ENCODE data around the gene PLCD3.

The PLCD3 gene

GRCh38 chr17:45073414-45074070 is 58.8 kb downstream of the PLCD3 start:
- no peak for DNase-seq (ENCODE audit: low read depth, low spot score)

- no peak for DNase-seq (ENCODE audit: low read depth, low spot score)
These were observed 61.5 kb downstream of the PLCD3 start for GRCh38 chr17:45070809-45071208.

GRCh38 chr17:45070001-45070400 is 62.3 kb downstream of the PLCD3 start:
- DNase-seq (ENCODE audit: low read depth, low spot score), result no peak

GRCh38 chr17:45067637-45068036 is 64.7 kb downstream of the PLCD3 start:
- no peak for DNase-seq (ENCODE audit: low read depth, low spot score)

- no peak for DNase-seq (ENCODE audit: low read depth, low spot score)
These were observed 69.1 kb downstream of the PLCD3 start for GRCh38 chr17:45063198-45063597.

GRCh38 chr17:45061606-45062205 is 70.6 kb downstream of the PLCD3 start:
- no peak for DNase-seq (ENCODE audit: low read depth, low spot score)

GRCh38 chr17:45060797-45061605 is 71.3 kb downstream of the PLCD3 start, which contains the start of gene NMT1:
Gene NMT1 (plus strand): TSS chr17:45061317. CDS start chr17:45061330, 13 bp downstream.
- peak; percentile 96 for DNase-seq (ENCODE audit: low read depth, low spot score)

GRCh38 chr17:45060382-45060796 is 71.9 kb downstream of the PLCD3 start:
- no peak for DNase-seq (ENCODE audit: low read depth, low spot score)

Measured in activated naive CD8-positive, alpha-beta T cell treated with anti-CD3 and anti-CD28 coated beads, Interleukin-2, amount 50 U/mL, for 16 hours (primary cell).